Prostate gland (tissue), 2 donors: ENCODE measurements around the gene SLCO2B1. TPM values are rescaled to one million over a fixed set of nuclear protein-coding genes. Genes with fewer than 3 reads are reported as not detected.

Experiments
- DNase-seq: peaks from one replicate; pipeline ENCODE4 v3.0.0-alpha.2; 2019; ENCODE audit warnings: low spot score
- H3K27ac ChIP-seq, 2 donors: fragments of 200-600 bp; sonication (generic); 2 replicates each; pipeline ENCODE4 v1.5.1; 2017 to 2019
- H3K27me3 ChIP-seq: fragments of 200-600 bp; sonication (generic); replicated peaks from 2 replicates; pipeline ENCODE4 v1.5.1; 2019; ENCODE audit not compliant: insufficient read depth
- H3K36me3 ChIP-seq, 2 donors: fragments of 200-600 bp; sonication (generic); 1 replicate in 1 of 2; 2 replicates in 1 of 2; pipeline versions ENCODE4 v1.5.1 to v1.8.1; 2017 to 2019
- H3K4me1 ChIP-seq: fragments of 200-600 bp; sonication (generic); replicated peaks from 2 replicates; pipeline ENCODE4 v1.5.1; 2019
- H3K4me3 ChIP-seq, 2 donors: fragments of 200-600 bp; sonication (generic); 2 replicates each; pipeline ENCODE4 v1.5.1; 2017 to 2019
- H3K9me3 ChIP-seq: fragments of 200-600 bp; sonication (generic); 2 replicates; pipeline ENCODE4 v1.5.1; 2017
- POLR2A ChIP-seq: fragments of 450-650 bp; IDR thresholded peaks from one replicate; pipeline ENCODE4 v1.6.1; 2016; ENCODE audit warnings: antibody characterized with exemption, mild to moderate bottlenecking
- POLR2AphosphoS5 ChIP-seq: sonication (generic); formaldehyde crosslinking; IDR thresholded peaks from one replicate; pipeline ENCODE4 v1.6.1; 2017; ENCODE audit warnings: antibody characterized with exemption
- WGBS: methylation state at CpG from one replicate; pipeline ENCODE4 v1.1.5; 2018; 5-methylcytosine and 5-hydroxymethylcytosine counted together
- intact Hi-C: fragments of 100-400 bp; cut with DNase I; formaldehyde crosslinking; loops from one replicate; pipeline ENCODE4 v1.14.2; 2022
- total RNA-seq, 2 donors: library from RNA; depleted of rRNA; stranded (reverse); fragments of >200 nt; gene quantifications; one replicate each; pipeline ENCODE4 v1.1.0, GENCODE V29; 2016
- TF ChIP-seq, protein P1 (sequence below), 4 experiments: fragments of 200-600 bp in 2 of 4; fragments of 450-650 bp in 2 of 4; sonication (generic) in 2 of 4; IDR thresholded peaks; 1 replicate in 3 of 4; 2 replicates in 1 of 4; pipeline ENCODE4 v1.5.1; 2016 to 2019; ENCODE audit warnings: antibody characterized with exemption in 4 of 4, mild to moderate bottlenecking in 2 of 4, moderate library complexity in 2 of 4

The SLCO2B1 gene
- total RNA-seq, 2 donors from 2014 or later = 6.1 to 32.0 TPM

GRCh38 chr11:75202195-75202594 lies 51.3 kb downstream of the SLCO2B1 start:
- no peak for DNase-seq
- H3K4me3 ChIP-seq = no peak overlapping the region
- no peaks in the 10 kb centered on the region for H3K9me3 ChIP-seq
- H3K27me3 ChIP-seq = no peaks in the 10 kb centered on the region
- intact Hi-C loops = no loop called here
- H3K4me1 ChIP-seq = no peaks in the 10 kb centered on the region
- TF ChIP-seq, protein P1, sequence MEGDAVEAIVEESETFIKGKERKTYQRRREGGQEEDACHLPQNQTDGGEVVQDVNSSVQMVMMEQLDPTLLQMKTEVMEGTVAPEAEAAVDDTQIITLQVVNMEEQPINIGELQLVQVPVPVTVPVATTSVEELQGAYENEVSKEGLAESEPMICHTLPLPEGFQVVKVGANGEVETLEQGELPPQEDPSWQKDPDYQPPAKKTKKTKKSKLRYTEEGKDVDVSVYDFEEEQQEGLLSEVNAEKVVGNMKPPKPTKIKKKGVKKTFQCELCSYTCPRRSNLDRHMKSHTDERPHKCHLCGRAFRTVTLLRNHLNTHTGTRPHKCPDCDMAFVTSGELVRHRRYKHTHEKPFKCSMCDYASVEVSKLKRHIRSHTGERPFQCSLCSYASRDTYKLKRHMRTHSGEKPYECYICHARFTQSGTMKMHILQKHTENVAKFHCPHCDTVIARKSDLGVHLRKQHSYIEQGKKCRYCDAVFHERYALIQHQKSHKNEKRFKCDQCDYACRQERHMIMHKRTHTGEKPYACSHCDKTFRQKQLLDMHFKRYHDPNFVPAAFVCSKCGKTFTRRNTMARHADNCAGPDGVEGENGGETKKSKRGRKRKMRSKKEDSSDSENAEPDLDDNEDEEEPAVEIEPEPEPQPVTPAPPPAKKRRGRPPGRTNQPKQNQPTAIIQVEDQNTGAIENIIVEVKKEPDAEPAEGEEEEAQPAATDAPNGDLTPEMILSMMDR (IDR thresholded peaks at IDR 0.05) = no peak
- TF ChIP-seq POLR2AphosphoS5 (no peak), POLR2A (no peak)
- WGBS = 93% methylated on average over 6 of the region's 6 CpGs
- no peak overlapping the region for H3K27ac ChIP-seq
- no peaks in the 10 kb centered on the region for H3K36me3 ChIP-seq

GRCh38 chr11:75203138-75203537 lies 52.2 kb downstream of the SLCO2B1 start:
- WGBS = 69% methylated on average over 9 of the region's 13 CpGs
- TF ChIP-seq POLR2AphosphoS5 (no peak), POLR2A (no peak)
- TF ChIP-seq, protein P1 (IDR thresholded peaks at IDR 0.05) = no peak
- Histone ChIP-seq H3K4me3 (no peak overlapping the region), H3K36me3 (no peaks in the 10 kb centered on the region), H3K4me1 (no peaks in the 10 kb centered on the region), H3K9me3 (no peaks in the 10 kb centered on the region), H3K27me3 (no peaks in the 10 kb centered on the region), H3K27ac (no peak overlapping the region)
- no peak for DNase-seq
- intact Hi-C loops = no loop called here

GRCh38 chr11:75203641-75204011 lies 52.7 kb downstream of the SLCO2B1 start:
- no peaks in the 10 kb centered on the region for H3K9me3 ChIP-seq
- H3K4me3 ChIP-seq = no peak overlapping the region
- WGBS = 91% methylated on average over 2 of the region's 2 CpGs
- H3K36me3 ChIP-seq = no peaks in the 10 kb centered on the region
- H3K4me1 ChIP-seq = no peaks in the 10 kb centered on the region
- no peak for DNase-seq
- H3K27me3 ChIP-seq = no peaks in the 10 kb centered on the region
- H3K27ac ChIP-seq = no peak overlapping the region
- TF ChIP-seq POLR2AphosphoS5 = no peak
- TF ChIP-seq POLR2A = no peak
- TF ChIP-seq, protein P1 (IDR thresholded peaks at IDR 0.05) = no peak
- intact Hi-C loops = loop anchor here (2.0 kb wide), 1 partner anchor 59 kb away; no protein-coding TSS in a partner anchor

DNA sequence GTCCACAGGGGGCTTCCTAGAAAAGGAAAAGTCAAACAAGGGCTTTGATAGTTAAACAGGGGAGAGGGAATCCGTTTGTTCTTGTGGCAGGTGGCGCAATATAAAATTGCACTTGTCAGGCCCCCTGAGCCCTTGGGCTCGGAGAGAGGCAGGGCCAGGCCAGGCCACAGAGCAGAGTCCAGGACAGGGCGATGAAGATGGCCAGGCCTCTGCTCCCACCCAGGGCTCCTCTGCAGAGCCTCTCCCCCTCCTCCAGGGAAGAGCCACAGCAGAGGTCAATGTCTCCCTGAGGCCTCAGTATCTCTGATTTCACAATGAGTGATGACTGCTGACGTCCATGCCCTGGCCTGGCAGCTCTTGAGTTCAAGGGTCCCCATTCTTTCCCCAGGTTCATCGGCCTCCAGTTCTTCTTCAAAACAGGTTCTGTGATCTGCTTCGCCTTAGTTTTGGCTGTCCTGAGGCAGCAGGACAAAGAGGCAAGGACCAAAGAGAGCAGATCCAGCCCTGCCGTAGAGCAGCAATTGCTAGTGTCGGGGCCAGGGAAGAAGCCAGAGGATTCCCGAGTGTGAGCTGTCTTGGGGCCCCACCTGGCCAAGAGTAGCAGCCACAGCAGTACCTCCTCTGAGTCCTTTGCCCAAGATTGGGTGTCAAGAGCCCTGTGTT lies 53.2 kb downstream of the SLCO2B1 start:
- TF ChIP-seq POLR2AphosphoS5 = no peak
- TF ChIP-seq, protein P1 (IDR thresholded peaks at IDR 0.05) = no peak
- TF ChIP-seq POLR2A = no peak
- H3K9me3 ChIP-seq = no peaks in the 10 kb centered on the region
- no peaks in the 10 kb centered on the region for H3K27me3 ChIP-seq
- H3K36me3 ChIP-seq = no peaks in the 10 kb centered on the region
- no peak for DNase-seq
- intact Hi-C loops = loop anchor here (2.0 kb wide), 1 partner anchor 59 kb away; no protein-coding TSS in a partner anchor
- no peak overlapping the region for H3K4me3 ChIP-seq
- 96% methylated on average over 10 of the region's 10 CpGs for WGBS
- H3K4me1 ChIP-seq = no peaks in the 10 kb centered on the region
- no peak overlapping the region for H3K27ac ChIP-seq
